Endothelial cell of umbilical vein (primary cell): Measurements from ENCODE around the gene ITGB2. TPM values are rescaled to one million over a fixed set of nuclear protein-coding genes. Genes with fewer than 3 reads are reported as not detected.
A peak's percentile ranks its signal among the peaks of the same experiment; 100 is the strongest.

Experiments
- BruUV-seq: library from RNA; stranded (reverse); fragments of 400-500 nt; replicated peaks from 2 replicates; lab custom pipeline; 2021; lab: Mats Ljungman, UMichigan
- CTCF ChIA-PET: fragments of 300-600, 350-600 bp; sonication (Branson Sonifier 250); formaldehyde crosslinking; loops from one replicate; lab custom pipeline; 2021; ENCODE audit warnings: antibody characterized with exemption, inconsistent platforms; lab: Charles Lee
- POLR2A ChIA-PET: fragments of 300-600, 350-600 bp; sonication (Branson Sonifier 250); formaldehyde crosslinking; loops from one replicate; lab custom pipeline; 2021; ENCODE audit warnings: antibody characterized with exemption, inconsistent platforms; lab: Charles Lee
- DNase-seq: peaks from one replicate; pipeline ENCODE4 v3.0.0-alpha.2; 2011; ENCODE audit warnings: low read depth, low spot score
- FAIRE-seq: peaks from 2 replicates; lab custom pipeline; 2011; peaks lifted over from hg19 to GRCh38; lab: Jason Lieb, UNC
- H2AFZ ChIP-seq: 2 replicates; pipeline ENCODE4 v1.6.0; 2012; ENCODE audit warnings: low read depth, low read length, control low read depth, inconsistent platforms
- H3K27ac ChIP-seq: 2 replicates; pipeline ENCODE4 v1.5.1; 2011; ENCODE audit warnings: low read depth, mild to moderate bottlenecking, control low read depth, low read length, moderate library complexity; ENCODE audit not compliant: insufficient read depth
- H3K27me3 ChIP-seq, 2 experiments: 2 replicates each; pipeline versions ENCODE4 v1.6.0 to v1.6.1; 2011; ENCODE audit warnings: low read length in 2 of 2, mixed read lengths in 1 of 2; ENCODE audit not compliant: control insufficient read depth in 2 of 2, insufficient read depth in 2 of 2
- H3K36me3 ChIP-seq, 2 experiments: 2 replicates in 1 of 2; 3 replicates in 1 of 2; pipeline ENCODE4 v1.5.1; 2011; ENCODE audit warnings: low read length in 2 of 2, mild to moderate bottlenecking in 1 of 2, moderate library complexity in 1 of 2; ENCODE audit not compliant: control insufficient read depth in 2 of 2, insufficient read depth in 2 of 2; ENCODE audit errors: extremely low read depth in 1 of 2
- H3K4me1 ChIP-seq: 3 replicates; pipeline ENCODE4 v1.5.1; 2011; ENCODE audit warnings: mild to moderate bottlenecking, low read length; ENCODE audit not compliant: control insufficient read depth, insufficient read depth; ENCODE audit errors: extremely low read depth
- H3K4me2 ChIP-seq: 2 replicates; pipeline ENCODE4 v1.6.1; 2011; ENCODE audit warnings: low read length, control low read depth, mixed read lengths; ENCODE audit not compliant: insufficient read depth
- H3K4me3 ChIP-seq, 3 experiments: fragments of 200-600 bp in 1 of 3; sonication (generic), shearing (Covaris generic) in 1 of 3; replicated peaks in 1 of 3; 2 replicates each; pipeline ENCODE4 v1.5.1; 2011 to 2016; ENCODE audit warnings: control low read depth in 3 of 3, low read length in 3 of 3, mild to moderate bottlenecking in 2 of 3, inconsistent platforms in 1 of 3, low read depth in 1 of 3, moderate library complexity in 1 of 3; ENCODE audit not compliant: insufficient read depth in 1 of 3
- H3K79me2 ChIP-seq: 2 replicates; pipeline ENCODE4 v1.6.0; 2012; ENCODE audit warnings: low read length, inconsistent platforms; ENCODE audit not compliant: control insufficient read depth, insufficient read depth
- H3K9ac ChIP-seq: replicated peaks from 2 replicates; pipeline ENCODE3; 2011; ENCODE audit warnings: low read length, control low read depth; ENCODE audit not compliant: insufficient read depth; ENCODE audit errors: extremely low read depth
- H3K9me1 ChIP-seq: replicated peaks from 3 replicates; pipeline ENCODE4 v1.6.0; 2011; ENCODE audit warnings: mild to moderate bottlenecking, low read length; ENCODE audit not compliant: control insufficient read depth, insufficient read depth; ENCODE audit errors: extremely low read depth
- H3K9me3 ChIP-seq: replicated peaks from 2 replicates; pipeline ENCODE4 v1.5.1; 2012; ENCODE audit warnings: low read length, inconsistent platforms; ENCODE audit not compliant: control insufficient read depth, insufficient read depth
- H4K20me1 ChIP-seq: replicated peaks from 2 replicates; pipeline ENCODE3; 2011; ENCODE audit warnings: mild to moderate bottlenecking, low read length; ENCODE audit not compliant: control insufficient read depth, insufficient read depth; ENCODE audit errors: extremely low read depth
- EZH2 ChIP-seq: IDR thresholded peaks from 2 replicates; pipeline ENCODE4 v1.6.1; 2012; ENCODE audit warnings: borderline replicate concordance, low read depth, mild to moderate bottlenecking, moderate library complexity, low read length, inconsistent platforms; ENCODE audit not compliant: severe bottlenecking
- POLR2A ChIP-seq: IDR thresholded peaks from 2 replicates; pipeline ENCODE4 v1.6.1; 2012; ENCODE audit warnings: low read depth, mild to moderate bottlenecking, control low read depth, low read length
- dilution Hi-C: fragments of 300-500 bp; cut with MboI; formaldehyde crosslinking; loops from one replicate; pipeline ENCODE4 v1.15.0; 2019; ENCODE audit warnings: low sequenced_read_pairs; ENCODE audit not compliant: extremely low pct_ligation_motif_present
- intact Hi-C: fragments of 100-400 bp; cut with micrococcal nuclease; formaldehyde crosslinking; loops from one replicate; pipeline ENCODE4 v1.10.0; 2022
- polyA plus RNA-seq, 4 experiments: library from polyadenylated mRNA; depleted of rRNA in 3 of 4; stranded (reverse) in 3 of 4; unstranded in 1 of 4; fragments of >200 nt; gene quantifications; 2 replicates each; pipeline versions ENCODE4 v1.2.1 to v1.2.3, GENCODE V29; 2011 to 2012; ENCODE audit warnings: missing spikeins in 1 of 4
- total RNA-seq: library from RNA; stranded (reverse); gene quantifications from 2 replicates; pipeline ENCODE4 v1.2.3, GENCODE V29; 2021
- TF ChIP-seq, protein P1 (sequence below), 2 donors: IDR thresholded peaks; 1 replicate in 1 of 2; 2 replicates in 1 of 2; pipeline ENCODE4 v1.5.1; 2011; ENCODE audit warnings: low read length in 2 of 2, mild to moderate bottlenecking in 2 of 2, moderate library complexity in 2 of 2, control low read depth in 1 of 2, inconsistent platforms in 1 of 2, low read depth in 1 of 2; ENCODE audit not compliant: insufficient read depth in 1 of 2; ENCODE audit errors: extremely low read depth in 1 of 2

Gene ITGB2
- total and polyA plus RNA-seq, 2 donors (not counting 3 experiments of a cell fraction or from before 2014, with no cell fraction given), result 0.39 to 0.91 TPM

DNA sequence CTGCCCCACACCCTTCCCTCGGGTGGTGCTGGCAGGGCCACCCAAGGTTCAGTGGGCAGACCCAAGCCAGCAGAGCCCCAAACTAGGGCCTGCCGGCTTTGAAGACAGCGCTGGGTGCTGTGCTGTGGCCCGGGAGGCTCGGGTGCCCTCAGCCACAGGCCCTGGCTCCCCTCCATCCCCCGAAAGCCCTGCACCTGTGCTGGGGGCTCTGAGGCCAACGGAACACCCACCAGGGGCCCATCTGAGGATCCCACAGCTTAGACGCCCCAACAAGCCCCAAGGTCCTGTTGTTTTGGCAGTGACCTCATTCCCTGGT is 8.6 kb downstream of the ITGB2 start:
- H3K27me3 ChIP-seq, result no peaks in the 10 kb centered on the region
- CTCF ChIA-PET, result interaction anchor here (1.4 to 4.9 kb wide), 5 partner anchors 16 to 112 kb away, joined by 4 to 37 read pairs (median 16); partner anchors contain the start of gene UBE2G2
- H2AFZ ChIP-seq, result peak overlapping the region; percentile 31
- no peak overlapping the region for H3K4me3 ChIP-seq
- no TSS peak for BruUV-seq
- H3K4me1 ChIP-seq, result peaks cover 30% of the 10 kb centered on the region
- no peaks in the 10 kb centered on the region for H3K36me3 ChIP-seq
- no peak for TF ChIP-seq POLR2A
- intact Hi-C loops, result no loop called here
- dilution Hi-C loops, result no loop called here
- no peak overlapping the region for H3K4me2 ChIP-seq
- no peaks in the 10 kb centered on the region for H3K9me3 ChIP-seq
- POLR2A ChIA-PET, result no interaction called here
- no peaks in the 10 kb centered on the region for H3K79me2 ChIP-seq
- no peak overlapping the region for H3K27ac ChIP-seq
- DNase-seq (no peak), FAIRE-seq (no peak)
- no peaks in the 10 kb centered on the region for H4K20me1 ChIP-seq
- H3K9ac ChIP-seq, result no peak overlapping the region
- no peaks in the 10 kb centered on the region for H3K9me1 ChIP-seq

DNA sequence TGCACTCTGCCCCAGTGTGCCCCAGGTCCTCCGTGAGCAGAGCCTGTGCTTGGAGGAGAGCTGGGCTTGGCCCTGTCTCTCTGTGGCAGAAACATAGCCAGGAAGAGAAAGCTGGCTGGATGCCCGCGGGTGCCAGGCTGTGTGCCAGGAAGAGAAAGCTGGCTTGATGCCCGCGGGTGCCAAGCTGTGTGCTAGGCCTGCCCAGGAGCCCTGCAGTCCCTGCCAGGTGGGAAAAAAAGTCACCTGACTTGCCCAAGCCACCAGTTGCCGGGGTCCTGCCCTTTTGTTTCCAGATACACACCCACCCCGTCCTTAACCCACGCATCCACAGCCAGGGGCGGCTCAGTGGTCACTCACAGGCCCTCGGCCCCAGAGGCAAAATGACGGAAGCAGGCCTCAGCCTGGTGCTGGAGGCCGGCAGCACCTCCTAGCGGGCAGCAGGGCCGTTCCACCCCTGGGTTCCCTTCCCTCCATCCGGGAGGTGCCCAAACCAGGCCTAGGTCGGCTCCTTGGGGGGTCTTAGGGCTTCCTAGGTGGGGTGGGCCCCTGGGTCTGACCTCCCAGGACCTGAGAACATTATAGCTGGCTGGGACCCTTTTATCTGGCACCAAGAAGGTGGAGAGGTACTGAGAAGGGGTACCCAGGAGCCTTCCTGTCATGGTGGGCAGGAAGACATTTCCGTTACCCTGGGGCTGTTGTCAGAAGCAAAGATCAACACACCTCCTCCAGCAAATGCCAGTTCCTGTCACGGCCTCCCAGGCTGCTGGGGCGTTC is 9.1 kb downstream of the ITGB2 start:
- FAIRE-seq (peak; percentile 81), DNase-seq (peak; percentile 71)
- BruUV-seq, result no TSS peak
- intact Hi-C loops, result loop anchor here (1.0 to 2.0 kb wide), 7 partner anchors 19 to 157 kb away; partner anchors contain the start of genes SUMO3 and UBE2G2
- Histone ChIP-seq H3K9me3 (no peaks in the 10 kb centered on the region), H3K4me2 (no peak overlapping the region), H4K20me1 (no peaks in the 10 kb centered on the region), H3K36me3 (no peaks in the 10 kb centered on the region), H3K4me3 (no peak overlapping the region), H3K9ac (no peak overlapping the region), H3K27me3 (no peaks in the 10 kb centered on the region), H3K4me1 (peaks cover 25% of the 10 kb centered on the region), H3K9me1 (no peaks in the 10 kb centered on the region), H3K79me2 (no peaks in the 10 kb centered on the region), H3K27ac (no peak overlapping the region), H2AFZ (peak overlapping the region; percentile 31)
- CTCF ChIA-PET, result interaction anchor here (0.6 to 4.9 kb wide), 17 partner anchors 8 to 140 kb away, joined by 3 to 37 read pairs (median 3); partner anchors contain the start of genes PTTG1IP, SUMO3 and UBE2G2
- dilution Hi-C loops, result no loop called here
- POLR2A ChIA-PET, result no interaction called here
- no peak for TF ChIP-seq EZH2
- TF ChIP-seq, protein P1, sequence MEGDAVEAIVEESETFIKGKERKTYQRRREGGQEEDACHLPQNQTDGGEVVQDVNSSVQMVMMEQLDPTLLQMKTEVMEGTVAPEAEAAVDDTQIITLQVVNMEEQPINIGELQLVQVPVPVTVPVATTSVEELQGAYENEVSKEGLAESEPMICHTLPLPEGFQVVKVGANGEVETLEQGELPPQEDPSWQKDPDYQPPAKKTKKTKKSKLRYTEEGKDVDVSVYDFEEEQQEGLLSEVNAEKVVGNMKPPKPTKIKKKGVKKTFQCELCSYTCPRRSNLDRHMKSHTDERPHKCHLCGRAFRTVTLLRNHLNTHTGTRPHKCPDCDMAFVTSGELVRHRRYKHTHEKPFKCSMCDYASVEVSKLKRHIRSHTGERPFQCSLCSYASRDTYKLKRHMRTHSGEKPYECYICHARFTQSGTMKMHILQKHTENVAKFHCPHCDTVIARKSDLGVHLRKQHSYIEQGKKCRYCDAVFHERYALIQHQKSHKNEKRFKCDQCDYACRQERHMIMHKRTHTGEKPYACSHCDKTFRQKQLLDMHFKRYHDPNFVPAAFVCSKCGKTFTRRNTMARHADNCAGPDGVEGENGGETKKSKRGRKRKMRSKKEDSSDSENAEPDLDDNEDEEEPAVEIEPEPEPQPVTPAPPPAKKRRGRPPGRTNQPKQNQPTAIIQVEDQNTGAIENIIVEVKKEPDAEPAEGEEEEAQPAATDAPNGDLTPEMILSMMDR (IDR thresholded peaks at IDR 0.05; ENCODE audit: extremely low read depth in 1 of 2, insufficient read depth in 1 of 2, low read depth in 1 of 2, low read length in 2 of 2), result peak; percentile 85
